HEK293 (cell line): Measurements from ENCODE around the gene NR3C1.

Source experiments
- CTCF ChIA-PET: fragments of 350-600 bp; formaldehyde crosslinking; extraction: SDS; loops from one replicate; lab custom pipeline; 2021; ENCODE audit warnings: antibody characterized with exemption; lab: Yijun Ruan, JAX
- POLR2A ChIA-PET: fragments of 300-600 bp; formaldehyde crosslinking; extraction: SDS; loops from one replicate; lab custom pipeline; 2020; ENCODE audit warnings: antibody characterized with exemption, inconsistent platforms; lab: Yijun Ruan, JAX
- H3K27ac ChIP-seq: fragments of 200-500 bp; sonication (Bioruptor generic); 2 replicates; pipeline ENCODE4 v1.5.1; 2014; ENCODE audit warnings: low read depth, low read length, control low read depth, inconsistent platforms; ENCODE audit errors: extremely low read depth
- H3K36me3 ChIP-seq, 2 experiments: fragments of 200-500 bp in 1 of 2; sonication (Bioruptor generic) in 1 of 2; 1 replicate in 1 of 2; 2 replicates in 1 of 2; pipeline ENCODE4 v1.5.1; 2014 to 2017; ENCODE audit warnings: inconsistent platforms in 2 of 2, low read length in 2 of 2; ENCODE audit not compliant: control insufficient read depth in 2 of 2, insufficient read depth in 1 of 2
- H3K4me1 ChIP-seq: fragments of 200-500 bp; sonication (Bioruptor generic); 2 replicates; pipeline ENCODE4 v1.5.1; 2014; ENCODE audit warnings: mild to moderate bottlenecking, low read length, inconsistent platforms; ENCODE audit not compliant: control insufficient read depth, insufficient read depth
- H3K4me3 ChIP-seq: 2 replicates; pipeline ENCODE4 v1.5.1; 2011; ENCODE audit warnings: low read depth, mild to moderate bottlenecking, control low read depth, low read length, moderate library complexity
- H3K9me3 ChIP-seq: fragments of 200-500 bp; sonication (Bioruptor generic); 2 replicates; pipeline ENCODE4 v1.5.1; 2014; ENCODE audit warnings: low read depth, low read length, inconsistent platforms; ENCODE audit not compliant: control insufficient read depth, insufficient read depth
- EGR2 ChIP-seq: fragments of 450-650 bp; formaldehyde crosslinking; IDR thresholded peaks from 2 replicates; pipeline ENCODE4 v1.5.1; 2016; ENCODE audit warnings: low read depth, missing biosample characterization, missing genetic modification characterization
- FEZF1 ChIP-seq: fragments of 450-650 bp; formaldehyde crosslinking; IDR thresholded peaks from 2 replicates; pipeline ENCODE4 v1.5.1; 2016; ENCODE audit warnings: missing biosample characterization, missing genetic modification characterization
- GLIS2 ChIP-seq: fragments of 450-650 bp; formaldehyde crosslinking; IDR thresholded peaks from 2 replicates; pipeline ENCODE4 v1.5.1; 2016; ENCODE audit warnings: missing biosample characterization, missing genetic modification characterization
- KLF7 ChIP-seq: fragments of 450-650 bp; formaldehyde crosslinking; IDR thresholded peaks from 2 replicates; pipeline ENCODE4 v1.5.1; 2016; ENCODE audit warnings: missing biosample characterization, missing genetic modification characterization, borderline replicate concordance
- KLF8 ChIP-seq: fragments of 450-650 bp; formaldehyde crosslinking; IDR thresholded peaks from 2 replicates; pipeline ENCODE4 v1.5.1; 2016; ENCODE audit warnings: missing biosample characterization, missing genetic modification characterization
- OSR2 ChIP-seq: fragments of 450-650 bp; formaldehyde crosslinking; IDR thresholded peaks from 2 replicates; pipeline ENCODE4 v1.5.1; 2016; ENCODE audit warnings: missing biosample characterization, missing genetic modification characterization
- ZBTB1 ChIP-seq: fragments of 450-650 bp; formaldehyde crosslinking; IDR thresholded peaks from 2 replicates; pipeline ENCODE4 v1.5.1; 2016; ENCODE audit warnings: missing biosample characterization, missing genetic modification characterization
- ZBTB11 ChIP-seq: fragments of 450-650 bp; formaldehyde crosslinking; conservative IDR thresholded peaks from 2 replicates; pipeline ENCODE4 v1.5.1; 2016; ENCODE audit warnings: low read depth, missing biosample characterization, missing genetic modification characterization
- ZBTB8A ChIP-seq: fragments of 450-650 bp; formaldehyde crosslinking; IDR thresholded peaks from 2 replicates; pipeline ENCODE4 v1.5.1; 2016; ENCODE audit warnings: missing biosample characterization, missing genetic modification characterization
- ZNF121 ChIP-seq: fragments of 450-650 bp; formaldehyde crosslinking; IDR thresholded peaks from 2 replicates; pipeline ENCODE4 v1.5.1; 2016; ENCODE audit warnings: missing biosample characterization, missing genetic modification characterization
- ZNF155 ChIP-seq: fragments of 450-650 bp; formaldehyde crosslinking; IDR thresholded peaks from 2 replicates; pipeline ENCODE4 v1.5.1; 2016; ENCODE audit warnings: missing biosample characterization, missing genetic modification characterization
- ZNF157 ChIP-seq: fragments of 450-650 bp; formaldehyde crosslinking; IDR thresholded peaks from 2 replicates; pipeline ENCODE4 v1.5.1; 2016; ENCODE audit warnings: missing biosample characterization, missing genetic modification characterization
- ZNF175 ChIP-seq: fragments of 450-650 bp; formaldehyde crosslinking; IDR thresholded peaks from 2 replicates; pipeline ENCODE4 v1.5.1; 2016; ENCODE audit warnings: missing biosample characterization, missing genetic modification characterization
- ZNF202 ChIP-seq: fragments of 450-650 bp; formaldehyde crosslinking; IDR thresholded peaks from 2 replicates; pipeline ENCODE4 v1.5.1; 2016; ENCODE audit warnings: missing biosample characterization, missing genetic modification characterization, borderline replicate concordance
- ZNF211 ChIP-seq: fragments of 450-650 bp; formaldehyde crosslinking; IDR thresholded peaks from 2 replicates; pipeline ENCODE4 v1.5.1; 2016; ENCODE audit warnings: low read depth, missing biosample characterization, missing genetic modification characterization
- ZNF350 ChIP-seq: fragments of 450-650 bp; formaldehyde crosslinking; IDR thresholded peaks from 2 replicates; pipeline ENCODE4 v1.5.0; 2017; ENCODE audit warnings: missing biosample characterization, mild to moderate bottlenecking, missing genetic modification characterization
- ZNF416 ChIP-seq: fragments of 450-650 bp; formaldehyde crosslinking; IDR thresholded peaks from 2 replicates; pipeline ENCODE4 v1.5.1; 2016; ENCODE audit warnings: missing biosample characterization, missing genetic modification characterization
- ZNF433 ChIP-seq: fragments of 450-650 bp; formaldehyde crosslinking; IDR thresholded peaks from 2 replicates; pipeline ENCODE4 v1.5.1; 2016; ENCODE audit warnings: missing biosample characterization, missing genetic modification characterization, low read depth
- ZNF449 ChIP-seq: fragments of 450-650 bp; formaldehyde crosslinking; IDR thresholded peaks from 2 replicates; pipeline ENCODE4 v1.5.1; 2017; ENCODE audit warnings: missing biosample characterization, mild to moderate bottlenecking, missing genetic modification characterization, moderate library complexity
- ZNF571 ChIP-seq: fragments of 450-650 bp; formaldehyde crosslinking; IDR thresholded peaks from 2 replicates; pipeline ENCODE4 v1.5.0; 2017; ENCODE audit warnings: missing biosample characterization, missing genetic modification characterization
- ZNF580 ChIP-seq: fragments of 450-650 bp; formaldehyde crosslinking; IDR thresholded peaks from 2 replicates; pipeline ENCODE4 v1.5.1; 2016; ENCODE audit warnings: missing biosample characterization, missing genetic modification characterization
- ZNF654 ChIP-seq: fragments of 450-650 bp; formaldehyde crosslinking; IDR thresholded peaks from 2 replicates; pipeline ENCODE4 v1.5.1; 2016; ENCODE audit warnings: low read depth, missing biosample characterization, missing genetic modification characterization
- ZNF792 ChIP-seq: fragments of 450-650 bp; formaldehyde crosslinking; IDR thresholded peaks from 2 replicates; pipeline ENCODE4 v1.5.1; 2016; ENCODE audit warnings: missing biosample characterization, missing genetic modification characterization
- ZSCAN23 ChIP-seq: fragments of 450-650 bp; formaldehyde crosslinking; IDR thresholded peaks from 2 replicates; pipeline ENCODE4 v1.5.1; 2016; ENCODE audit warnings: missing biosample characterization, missing genetic modification characterization
- ZSCAN5A ChIP-seq: fragments of 450-650 bp; formaldehyde crosslinking; IDR thresholded peaks from 2 replicates; pipeline ENCODE4 v1.5.1; 2016; ENCODE audit warnings: missing biosample characterization, missing genetic modification characterization
- TF ChIP-seq, protein P1 (sequence below): fragments of 450-650 bp; formaldehyde crosslinking; IDR thresholded peaks from 2 replicates; pipeline ENCODE4 v1.5.1; 2017; ENCODE audit warnings: missing biosample characterization, missing genetic modification characterization

NR3C1 gene

DNA sequence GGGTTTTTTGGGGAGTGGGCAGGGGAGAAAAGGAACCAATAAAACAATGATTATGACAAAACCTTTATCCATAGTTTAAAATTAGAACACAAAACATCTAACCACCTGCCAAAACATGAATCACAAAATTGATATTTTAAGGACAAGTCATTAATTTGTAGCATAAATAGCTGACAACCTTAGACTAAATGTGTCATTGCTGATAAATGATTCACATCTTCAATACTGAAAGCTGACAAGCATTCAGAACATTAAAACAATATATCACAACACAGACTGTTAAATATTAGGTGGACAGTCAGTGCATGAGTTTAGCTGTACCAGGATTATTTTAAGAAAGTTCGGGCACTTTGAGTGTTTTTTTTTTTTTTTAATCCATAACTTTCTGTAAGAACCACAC, 71.5 kb downstream of the NR3C1 start:
- H3K36me3 ChIP-seq: no peaks in the 10 kb centered on the region
- CTCF ChIA-PET: no interaction called here
- TF ChIP-seq ZNF202: no peak
- no peak for TF ChIP-seq ZNF571 (tag by site-specific recombination)
- no peak for TF ChIP-seq KLF7 (tag by site-specific recombination)
- no peak for TF ChIP-seq ZBTB1 (tag by site-specific recombination)
- TF ChIP-seq ZNF155 (tag by site-specific recombination): no peak
- no peak for TF ChIP-seq ZSCAN23 (tag by site-specific recombination)
- TF ChIP-seq OSR2 (tag by site-specific recombination): no peak
- TF ChIP-seq, protein P1, sequence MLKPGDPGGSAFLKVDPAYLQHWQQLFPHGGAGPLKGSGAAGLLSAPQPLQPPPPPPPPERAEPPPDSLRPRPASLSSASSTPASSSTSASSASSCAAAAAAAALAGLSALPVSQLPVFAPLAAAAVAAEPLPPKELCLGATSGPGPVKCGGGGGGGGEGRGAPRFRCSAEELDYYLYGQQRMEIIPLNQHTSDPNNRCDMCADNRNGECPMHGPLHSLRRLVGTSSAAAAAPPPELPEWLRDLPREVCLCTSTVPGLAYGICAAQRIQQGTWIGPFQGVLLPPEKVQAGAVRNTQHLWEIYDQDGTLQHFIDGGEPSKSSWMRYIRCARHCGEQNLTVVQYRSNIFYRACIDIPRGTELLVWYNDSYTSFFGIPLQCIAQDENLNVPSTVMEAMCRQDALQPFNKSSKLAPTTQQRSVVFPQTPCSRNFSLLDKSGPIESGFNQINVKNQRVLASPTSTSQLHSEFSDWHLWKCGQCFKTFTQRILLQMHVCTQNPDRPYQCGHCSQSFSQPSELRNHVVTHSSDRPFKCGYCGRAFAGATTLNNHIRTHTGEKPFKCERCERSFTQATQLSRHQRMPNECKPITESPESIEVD (tag by site-specific recombination): no peak
- TF ChIP-seq ZNF433 (tag by site-specific recombination): no peak
- TF ChIP-seq ZNF350 (tag by site-specific recombination): no peak
- TF ChIP-seq, all 188 proteins: peak for 0
- Histone ChIP-seq H3K9me3 (no peaks in the 10 kb centered on the region; the same call in 1 of the 2 replicates), H3K4me1 (no peaks in the 10 kb centered on the region), H3K27ac (no peak overlapping the region), H3K4me3 (no peak overlapping the region)
- POLR2A ChIA-PET: no interaction called here

DNA sequence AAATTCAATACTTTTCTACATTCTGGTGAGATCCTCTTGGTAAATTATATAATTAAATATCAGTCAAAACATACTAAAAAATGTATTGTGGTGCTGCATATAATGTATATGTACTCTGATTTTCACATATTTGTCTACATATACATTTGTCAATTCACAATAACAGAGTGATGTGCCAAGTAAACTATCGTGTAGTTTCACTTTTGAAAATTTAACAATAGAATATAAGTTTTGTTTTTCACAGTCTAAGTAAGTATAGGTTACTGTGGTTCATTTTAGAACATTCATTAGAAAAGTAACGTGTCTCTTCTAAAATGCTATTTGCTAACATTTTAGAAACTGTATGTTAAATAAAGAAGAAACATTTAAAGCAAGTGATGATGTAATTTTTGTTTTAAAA, 73.6 kb downstream of the NR3C1 start:
- Histone ChIP-seq H3K9me3 (no peaks in the 10 kb centered on the region; the same call in 1 of the 2 replicates), H3K4me3 (no peak overlapping the region), H3K27ac (no peak overlapping the region), H3K36me3 (no peaks in the 10 kb centered on the region), H3K4me1 (no peaks in the 10 kb centered on the region)
- POLR2A ChIA-PET: no interaction called here
- no peak for TF ChIP-seq ZSCAN5A
- TF ChIP-seq ZNF121 (tag by site-specific recombination): no peak
- TF ChIP-seq ZNF416 (tag by site-specific recombination): no peak
- no peak for TF ChIP-seq ZNF449 (tag by site-specific recombination)
- TF ChIP-seq ZNF654: no peak
- no peak for TF ChIP-seq EGR2 (tag by site-specific recombination)
- TF ChIP-seq KLF8 (tag by site-specific recombination): no peak
- no peak for TF ChIP-seq ZNF157
- no peak for TF ChIP-seq GLIS2 (tag by site-specific recombination)
- CTCF ChIA-PET: no interaction called here

GRCh38 chr5:143328589-143329220, 74.8 kb downstream of the NR3C1 start:
- POLR2A ChIA-PET: no interaction called here
- TF ChIP-seq ZNF580 (tag by site-specific recombination) (no peak), ZNF792 (tag by site-specific recombination) (no peak), FEZF1 (tag by site-specific recombination) (no peak), ZBTB11 (tag by site-specific recombination) (no peak), ZBTB8A (tag by site-specific recombination) (no peak), ZNF211 (tag by site-specific recombination) (no peak), ZNF175 (tag by site-specific recombination) (no peak)

More at GRCh38 chr5:143328589-143329220, 74.8 kb downstream of the NR3C1 start:
- Histone ChIP-seq H3K4me3 (no peak overlapping the region), H3K36me3 (no peaks in the 10 kb centered on the region), H3K27ac (no peak overlapping the region), H3K9me3 (no peaks in the 10 kb centered on the region; the same call in 1 of the 2 replicates), H3K4me1 (no peaks in the 10 kb centered on the region)
- CTCF ChIA-PET: no interaction called here
